K562 (cell line): ENCODE measurements around the gene CARD10. TPM values are rescaled to one million over a fixed set of nuclear protein-coding genes. Genes with fewer than 3 reads are reported as not detected.
A peak's percentile ranks its signal among the peaks of the same experiment; 100 is the strongest.

Experiments
- ATAC-seq: fragments of 200-7000 bp; cut with Tn5 transposase; 3 replicates; pipeline ENCODE4 v1.9.1; 2020; ENCODE audit warnings: moderate library complexity
- BruUV-seq: library from RNA; stranded (reverse); fragments of 400-500 nt; replicated peaks from 2 replicates; lab custom pipeline; 2021; lab: Mats Ljungman, UMichigan
- CTCF ChIA-PET: fragments of 300-600 bp; formaldehyde crosslinking; extraction: SDS; loops from one replicate; lab custom pipeline; 2021; ENCODE audit warnings: low intra/inter-chr PET ratio; lab: Yijun Ruan, JAX
- POLR2A ChIA-PET: fragments of 300-600, 350-650 bp; sonication (Branson Sonifier 250); formaldehyde crosslinking; extraction: SDS; loops from one replicate; lab custom pipeline; 2021; ENCODE audit warnings: antibody characterized with exemption, inconsistent platforms; lab: Yijun Ruan, JAX
- DNase-seq, 4 experiments: peaks; one replicate each; pipeline versions ENCODE4 v3.0.0 to v3.0.0-alpha.2; 2011 to 2018; ENCODE audit warnings: low spot score in 3 of 4, mixed read lengths in 3 of 4; ENCODE audit errors: extremely low read depth in 1 of 4
- FAIRE-seq: peaks from 2 replicates; lab custom pipeline; 2011; peaks lifted over from hg19 to GRCh38; lab: Jason Lieb, UNC
- H2AFZ ChIP-seq: 2 replicates; pipeline ENCODE4 v1.6.0; 2011; ENCODE audit warnings: low read depth, low read length, control low read depth, inconsistent platforms
- H3K27ac ChIP-seq: fragments of 200-600 bp; 3 replicates; pipeline ENCODE4 v1.8.0; 2011; ENCODE audit warnings: low read depth, mild to moderate bottlenecking, control low read depth, inconsistent platforms, low read length, moderate library complexity, mixed read lengths; ENCODE audit errors: extremely low read depth
- H3K27me3 ChIP-seq, 2 experiments: fragments of 300-600 bp in 1 of 2; 2 replicates in 1 of 2; 3 replicates in 1 of 2; pipeline versions ENCODE4 v1.6.0 to v1.8.0; 2011; ENCODE audit warnings: inconsistent platforms in 2 of 2, low read length in 2 of 2, mild to moderate bottlenecking in 1 of 2, mixed read lengths in 1 of 2, moderate library complexity in 1 of 2; ENCODE audit not compliant: control insufficient read depth in 2 of 2, insufficient read depth in 2 of 2
- H3K36me3 ChIP-seq: fragments of 300-600 bp; 3 replicates; pipeline ENCODE4 v1.8.0; 2011; ENCODE audit warnings: mild to moderate bottlenecking, low read length, inconsistent platforms; ENCODE audit not compliant: control insufficient read depth, insufficient read depth
- H3K4me1 ChIP-seq, 2 experiments: fragments of 200-600 bp in 1 of 2; replicated peaks in 1 of 2; 2 replicates in 1 of 2; 3 replicates in 1 of 2; pipeline versions ENCODE4 v1.5.1 to v1.8.0; 2011; ENCODE audit warnings: inconsistent platforms in 2 of 2, low read length in 2 of 2, mild to moderate bottlenecking in 1 of 2, mixed read lengths in 1 of 2, moderate library complexity in 1 of 2; ENCODE audit not compliant: control insufficient read depth in 2 of 2, insufficient read depth in 2 of 2
- H3K4me2 ChIP-seq: 2 replicates; pipeline ENCODE4 v1.6.1; 2011; ENCODE audit warnings: low read length, control low read depth, inconsistent platforms, mixed read lengths; ENCODE audit not compliant: insufficient read depth
- H3K4me3 ChIP-seq: fragments of 200-600 bp; sonication (generic), shearing (Covaris generic); 2 replicates; pipeline ENCODE4 v1.5.1; 2016; ENCODE audit warnings: control low read depth, inconsistent platforms
- H3K79me2 ChIP-seq: fragments of 200-600 bp; 3 replicates; pipeline ENCODE4 v1.8.0; 2011; ENCODE audit warnings: low read length, inconsistent platforms; ENCODE audit not compliant: control insufficient read depth, insufficient read depth
- H3K9ac ChIP-seq, 2 experiments: 2 replicates each; pipeline versions ENCODE4 v1.6.0 to v1.6.1; 2011; ENCODE audit warnings: low read depth in 2 of 2, low read length in 2 of 2, control low read depth in 1 of 2, inconsistent platforms in 1 of 2, mild to moderate bottlenecking in 1 of 2, mixed read lengths in 1 of 2; ENCODE audit not compliant: insufficient read depth in 1 of 2
- H3K9me1 ChIP-seq: one replicate; pipeline ENCODE4 v1.6.0; 2011; ENCODE audit warnings: inconsistent platforms, mild to moderate bottlenecking, low read length, moderate library complexity; ENCODE audit not compliant: control insufficient read depth, insufficient read depth
- H3K9me3 ChIP-seq: replicated peaks from 2 replicates; pipeline ENCODE4 v1.5.1; 2011; ENCODE audit warnings: low read depth, low read length, inconsistent platforms; ENCODE audit not compliant: control insufficient read depth, insufficient read depth
- H4K20me1 ChIP-seq: replicated peaks from 2 replicates; pipeline ENCODE4 v1.6.1; 2011; ENCODE audit warnings: low read length, inconsistent platforms, mixed read lengths; ENCODE audit not compliant: control insufficient read depth, insufficient read depth
- ADNP ChIP-seq: fragments of 200-800 bp; sonication (Bioruptor generic); IDR thresholded peaks from 2 replicates; pipeline ENCODE4 v1.6.1; 2016; ENCODE audit warnings: missing genetic modification characterization, missing compliant biosample characterization
- KDM5B ChIP-seq: fragments of 200-600 bp; sonication (generic); IDR thresholded peaks from 2 replicates; pipeline ENCODE4 v1.6.1; 2012; ENCODE audit warnings: low read depth, mild to moderate bottlenecking, moderate library complexity, low read length, control low read depth, inconsistent platforms; ENCODE audit not compliant: insufficient replicate concordance
- RFX1 ChIP-seq: fragments of 450-650 bp; IDR thresholded peaks from 2 replicates; pipeline ENCODE4 v1.6.1; 2016; ENCODE audit warnings: mild to moderate bottlenecking, moderate library complexity
- TAF7 ChIP-seq: fragments of 450-650 bp; IDR thresholded peaks from 2 replicates; pipeline ENCODE4 v1.6.1; 2016; ENCODE audit warnings: missing genetic modification characterization, missing compliant biosample characterization
- ZNF561 ChIP-seq: fragments of 450-650 bp; formaldehyde crosslinking; conservative IDR thresholded peaks from 2 replicates; pipeline ENCODE4 v1.4.0; 2020; ENCODE audit warnings: mild to moderate bottlenecking, moderate library complexity
- WGBS: fragments of 100-300 bp; shearing (Covaris generic); methylation state at CpG from one replicate; pipeline ENCODE4 v1.1.6; 2016; ENCODE audit warnings: low coverage, mixed read lengths; ENCODE audit not compliant: insufficient coverage; ENCODE audit errors: missing lambda C conversion rate; 5-methylcytosine and 5-hydroxymethylcytosine counted together
- in situ Hi-C: fragments of 300-500 bp; cut with MboI; formaldehyde crosslinking; loops from 4 replicates; pipeline ENCODE4 v1.15.0; 2018; ENCODE audit warnings: inconsistent platforms, mixed read lengths
- intact Hi-C: fragments of 100-400 bp; cut with micrococcal nuclease; formaldehyde crosslinking; loops from 2 replicates; pipeline ENCODE4 v1.14.2; 2022
- polyA plus RNA-seq, 8 experiments: library from polyadenylated mRNA; depleted of rRNA in 4 of 8; stranded (reverse) in 5 of 8; unstranded in 3 of 8; fragments of >200 nt; fragmentation: Nextera tagmentation in 2 of 8; fragmentation: Illumina TruSeq in 1 of 8; extraction: Ambion mirVana in 2 of 8; extraction: Trizol in 1 of 8; gene quantifications; 2 replicates each; pipeline versions ENCODE4 v1.2.1 to v1.2.3, GENCODE V29; 2011 to 2014; ENCODE audit warnings: inconsistent platforms in 1 of 8, missing spikeins in 1 of 8
- total RNA-seq, 7 experiments: library from RNA; depleted of rRNA in 6 of 7; stranded (reverse); fragments of >200 nt in 6 of 7; fragmentation: Illumina TruSeq in 2 of 7; extraction: Trizol in 2 of 7; gene quantifications; 2 replicates each; pipeline versions ENCODE4 v1.2.1 to v1.2.3, GENCODE V29; 2011 to 2021; ENCODE audit warnings: low replicate concordance in 1 of 7
- TF ChIP-seq, protein P1 (sequence below), 2 experiments: fragments of 450-650 bp in 1 of 2; sonication (generic) in 1 of 2; formaldehyde crosslinking in 1 of 2; IDR thresholded peaks; 2 replicates each; pipeline versions ENCODE4 v1.7.1 to v1.9.0; 2016 to 2022; ENCODE audit warnings: inconsistent platforms in 1 of 2, mild to moderate bottlenecking in 1 of 2, missing genetic modification reagents in 1 of 2
- TF ChIP-seq, protein P2 (sequence below): fragments of 250-450 bp; sonication (Bioruptor Pico); IDR thresholded peaks from 2 replicates; pipeline ENCODE4 v1.5.0; 2020; ENCODE audit warnings: mild to moderate bottlenecking

CARD10 gene
- total and polyA plus RNA-seq, 9 of the 15 experiments (the other 6 are each of a cell fraction or from before 2014, with no cell fraction given): 0.13 to 5.8 (median 1.6) TPM

DNA sequence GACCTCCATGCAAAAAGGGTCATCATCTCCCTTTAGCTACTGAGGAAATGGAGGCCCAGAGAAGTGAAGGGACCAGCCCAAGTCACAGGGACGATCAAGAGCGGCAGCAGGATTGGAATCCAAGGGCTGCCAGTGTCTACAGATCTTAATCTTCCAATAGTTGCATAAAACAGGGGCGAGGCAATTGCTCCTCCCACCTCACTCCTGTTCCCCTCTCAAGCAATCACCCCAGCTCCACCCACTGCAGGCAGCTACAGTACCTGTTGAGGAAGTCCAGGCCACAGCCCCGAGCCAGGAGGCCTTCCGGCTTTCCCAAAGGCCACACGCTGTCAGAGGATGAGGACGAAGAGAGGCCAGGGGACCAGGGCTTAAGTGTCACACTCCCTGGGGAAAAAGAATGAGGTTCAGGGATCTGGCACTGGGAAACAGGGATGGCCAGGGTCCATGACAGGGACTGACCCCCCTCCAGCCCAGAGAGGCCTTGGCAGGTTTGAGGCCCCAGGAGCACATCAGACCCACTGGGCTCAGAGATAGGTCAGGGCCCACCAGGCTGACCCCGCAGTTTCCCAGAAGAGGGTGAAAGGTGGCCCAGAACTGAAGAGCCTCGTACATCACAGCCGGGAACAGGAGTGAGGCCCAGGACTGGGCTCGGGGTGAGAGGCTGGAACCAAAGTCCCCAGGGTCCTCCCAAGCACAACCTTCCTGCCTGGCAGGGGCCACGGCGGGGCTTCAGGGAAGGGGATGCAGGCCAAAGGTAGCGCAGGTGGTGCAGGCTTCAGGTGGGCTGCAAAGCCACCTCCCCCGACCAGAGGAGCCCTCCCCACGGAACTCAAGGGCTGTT is 16.7 kb downstream of the CARD10 start:
- no peak overlapping the region for H2AFZ ChIP-seq
- 0 out of 3 replicates have a peak, but pooled peaks cover 5% of the 10 kb centered on the region for H3K36me3 ChIP-seq

More for the DNA sequence above, 16.7 kb downstream of the CARD10 start:
- in situ Hi-C loops: no loop called here
- intact Hi-C loops: no loop called here
- Histone ChIP-seq H3K79me2 (no peaks in the 10 kb centered on the region), H3K4me2 (no peak overlapping the region), H3K27me3 (no peaks in the 10 kb centered on the region), H3K4me3 (no peak overlapping the region), H4K20me1 (no peaks in the 10 kb centered on the region), H3K9me1 (no peaks in the 10 kb centered on the region), H3K9me3 (no peaks in the 10 kb centered on the region), H3K9ac (no peak overlapping the region; a peak in 1 of 4 replicates), H3K4me1 (peaks cover 15 to 39% of the 10 kb centered on the region in 2 experiments), H3K27ac (no peak overlapping the region)
- ChIA-PET POLR2A (no interaction called here), CTCF (no interaction called here)
- TF ChIP-seq, protein P1, sequence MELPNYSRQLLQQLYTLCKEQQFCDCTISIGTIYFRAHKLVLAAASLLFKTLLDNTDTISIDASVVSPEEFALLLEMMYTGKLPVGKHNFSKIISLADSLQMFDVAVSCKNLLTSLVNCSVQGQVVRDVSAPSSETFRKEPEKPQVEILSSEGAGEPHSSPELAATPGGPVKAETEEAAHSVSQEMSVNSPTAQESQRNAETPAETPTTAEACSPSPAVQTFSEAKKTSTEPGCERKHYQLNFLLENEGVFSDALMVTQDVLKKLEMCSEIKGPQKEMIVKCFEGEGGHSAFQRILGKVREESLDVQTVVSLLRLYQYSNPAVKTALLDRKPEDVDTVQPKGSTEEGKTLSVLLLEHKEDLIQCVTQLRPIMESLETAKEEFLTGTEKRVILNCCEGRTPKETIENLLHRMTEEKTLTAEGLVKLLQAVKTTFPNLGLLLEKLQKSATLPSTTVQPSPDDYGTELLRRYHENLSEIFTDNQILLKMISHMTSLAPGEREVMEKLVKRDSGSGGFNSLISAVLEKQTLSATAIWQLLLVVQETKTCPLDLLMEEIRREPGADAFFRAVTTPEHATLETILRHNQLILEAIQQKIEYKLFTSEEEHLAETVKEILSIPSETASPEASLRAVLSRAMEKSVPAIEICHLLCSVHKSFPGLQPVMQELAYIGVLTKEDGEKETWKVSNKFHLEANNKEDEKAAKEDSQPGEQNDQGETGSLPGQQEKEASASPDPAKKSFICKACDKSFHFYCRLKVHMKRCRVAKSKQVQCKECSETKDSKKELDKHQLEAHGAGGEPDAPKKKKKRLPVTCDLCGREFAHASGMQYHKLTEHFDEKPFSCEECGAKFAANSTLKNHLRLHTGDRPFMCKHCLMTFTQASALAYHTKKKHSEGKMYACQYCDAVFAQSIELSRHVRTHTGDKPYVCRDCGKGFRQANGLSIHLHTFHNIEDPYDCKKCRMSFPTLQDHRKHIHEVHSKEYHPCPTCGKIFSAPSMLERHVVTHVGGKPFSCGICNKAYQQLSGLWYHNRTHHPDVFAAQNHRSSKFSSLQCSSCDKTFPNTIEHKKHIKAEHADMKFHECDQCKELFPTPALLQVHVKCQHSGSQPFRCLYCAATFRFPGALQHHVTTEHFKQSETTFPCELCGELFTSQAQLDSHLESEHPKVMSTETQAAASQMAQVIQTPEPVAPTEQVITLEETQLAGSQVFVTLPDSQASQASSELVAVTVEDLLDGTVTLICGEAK (IDR thresholded peaks at IDR 0.05): no peak
- TF ChIP-seq, protein P1 (CRISPR knock-in tag; IDR thresholded peaks at IDR 0.05): no peak
- no peak for TF ChIP-seq RFX1
- no peak for TF ChIP-seq TAF7 (tag)
- TF ChIP-seq, protein P2, sequence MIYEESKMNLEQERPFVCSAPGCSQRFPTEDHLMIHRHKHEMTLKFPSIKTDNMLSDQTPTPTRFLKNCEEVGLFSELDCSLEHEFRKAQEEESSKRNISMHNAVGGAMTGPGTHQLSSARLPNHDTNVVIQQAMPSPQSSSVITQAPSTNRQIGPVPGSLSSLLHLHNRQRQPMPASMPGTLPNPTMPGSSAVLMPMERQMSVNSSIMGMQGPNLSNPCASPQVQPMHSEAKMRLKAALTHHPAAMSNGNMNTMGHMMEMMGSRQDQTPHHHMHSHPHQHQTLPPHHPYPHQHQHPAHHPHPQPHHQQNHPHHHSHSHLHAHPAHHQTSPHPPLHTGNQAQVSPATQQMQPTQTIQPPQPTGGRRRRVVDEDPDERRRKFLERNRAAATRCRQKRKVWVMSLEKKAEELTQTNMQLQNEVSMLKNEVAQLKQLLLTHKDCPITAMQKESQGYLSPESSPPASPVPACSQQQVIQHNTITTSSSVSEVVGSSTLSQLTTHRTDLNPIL (CRISPR knock-in tag): no peak
- no peak for TF ChIP-seq KDM5B
- no peak for TF ChIP-seq ADNP
- no peak for TF ChIP-seq ZNF561
- BruUV-seq: no TSS peak
- WGBS: 52% methylated on average over 10 of the region's 16 CpGs
- FAIRE-seq: no peak
- DNase-seq: no peak
- ATAC-seq: peak; percentile 43; the same call in 2 of the 3 replicates
